CD14-positive monocyte (primary cell): ENCODE measurements around the gene TEAD4. TPM values are rescaled to one million over a fixed set of nuclear protein-coding genes. Genes with fewer than 3 reads are reported as not detected.

ENCODE experiments used
- DNase-seq, 3 donors: peaks; one replicate each; pipeline ENCODE4 v3.0.0-alpha.2; 2011 to 2022
- H2AFZ ChIP-seq: 2 replicates; pipeline ENCODE4 v1.6.0; 2012; ENCODE audit warnings: mild to moderate bottlenecking, low read depth, low read length, inconsistent platforms; ENCODE audit not compliant: insufficient read depth, poor library complexity, severe bottlenecking
- H3K27ac ChIP-seq, 2 donors: 1 replicate in 1 of 2; 2 replicates in 1 of 2; pipeline ENCODE4 v1.5.1; 2012 to 2013; ENCODE audit warnings: low read length in 2 of 2, control low read depth in 1 of 2, inconsistent platforms in 1 of 2, low read depth in 1 of 2, mild to moderate bottlenecking in 1 of 2
- H3K27me3 ChIP-seq, 2 donors: one replicate each; pipeline versions ENCODE4 v1.6.0 to v1.6.1; 2011 to 2013; ENCODE audit warnings: low read length in 2 of 2; ENCODE audit not compliant: control insufficient read depth in 2 of 2, insufficient read depth in 2 of 2
- H3K36me3 ChIP-seq, 2 donors: replicated peaks in 1 of 2; 1 replicate in 1 of 2; 2 replicates in 1 of 2; pipeline versions ENCODE4 v1.5.1 to v1.6.1; 2012 to 2013; ENCODE audit warnings: low read length in 2 of 2, control low read depth in 1 of 2, inconsistent platforms in 1 of 2, mild to moderate bottlenecking in 1 of 2; ENCODE audit not compliant: insufficient read depth in 2 of 2, control insufficient read depth in 1 of 2
- H3K4me1 ChIP-seq, 2 donors: 1 replicate in 1 of 2; 2 replicates in 1 of 2; pipeline versions ENCODE4 v1.5.1 to v1.6.1; 2012 to 2013; ENCODE audit warnings: low read length in 2 of 2, control low read depth in 1 of 2, inconsistent platforms in 1 of 2, mild to moderate bottlenecking in 1 of 2, moderate library complexity in 1 of 2; ENCODE audit not compliant: insufficient read depth in 2 of 2, control insufficient read depth in 1 of 2
- H3K4me2 ChIP-seq: replicated peaks from 2 replicates; pipeline ENCODE3; 2012; ENCODE audit warnings: low read length, moderate library complexity, mild to moderate bottlenecking; ENCODE audit not compliant: poor library complexity, severe bottlenecking; ENCODE audit errors: extremely low read depth
- H3K4me3 ChIP-seq, 3 experiments: fragments of 200-600 bp in 1 of 3; sonication (generic) in 1 of 3; replicated peaks in 1 of 3; 1 replicate in 2 of 3; 2 replicates in 1 of 3; pipeline ENCODE4 v1.5.1; 2011 to 2013; ENCODE audit warnings: low read length in 3 of 3, mild to moderate bottlenecking in 3 of 3, control low read depth in 2 of 3, low read depth in 2 of 3, inconsistent platforms in 1 of 3, moderate library complexity in 1 of 3
- H3K79me2 ChIP-seq: 2 replicates; pipeline ENCODE4 v1.6.0; 2012; ENCODE audit warnings: mild to moderate bottlenecking, control low read depth, inconsistent platforms, low read length, moderate library complexity; ENCODE audit not compliant: insufficient read depth
- H3K9ac ChIP-seq: 2 replicates; pipeline ENCODE4 v1.6.0; 2017; ENCODE audit warnings: low read length, mild to moderate bottlenecking; ENCODE audit not compliant: insufficient read depth, poor library complexity, severe bottlenecking
- H3K9me3 ChIP-seq, 2 donors: replicated peaks in 1 of 2; 1 replicate in 1 of 2; 2 replicates in 1 of 2; pipeline versions ENCODE4 v1.5.1 to v1.6.1; 2012 to 2013; ENCODE audit warnings: low read length in 2 of 2, control low read depth in 1 of 2; ENCODE audit not compliant: control insufficient read depth in 1 of 2, insufficient read depth in 1 of 2
- H4K20me1 ChIP-seq: 2 replicates; pipeline ENCODE4 v1.6.0; 2012; ENCODE audit warnings: mild to moderate bottlenecking, low read length, control low read depth, moderate library complexity; ENCODE audit not compliant: insufficient read depth
- H3K27ac Mint-ChIP-seq, 7 donors: one replicate each; pipeline ENCODE4 v1.8.0; 2020; ENCODE audit warnings: mild to moderate bottlenecking in 7 of 7, mixed read lengths in 7 of 7, moderate library complexity in 6 of 7, inconsistent platforms in 2 of 7
- H3K27me3 Mint-ChIP-seq, 3 donors: one replicate each; pipeline ENCODE4 v1.8.0; 2021 to 2022; ENCODE audit warnings: low read depth in 3 of 3, mild to moderate bottlenecking in 3 of 3, mixed read lengths in 3 of 3, moderate library complexity in 3 of 3, inconsistent platforms in 1 of 3
- H3K36me3 Mint-ChIP-seq, 2 donors: one replicate each; pipeline ENCODE4 v1.8.0; 2020; ENCODE audit warnings: mixed read lengths in 2 of 2, inconsistent platforms in 1 of 2, mild to moderate bottlenecking in 1 of 2
- H3K4me1 Mint-ChIP-seq: one replicate; pipeline ENCODE4 v1.8.0; 2020; ENCODE audit warnings: mild to moderate bottlenecking, mixed read lengths
- H3K4me3 Mint-ChIP-seq, 2 donors: one replicate each; pipeline ENCODE4 v1.8.0; 2020; ENCODE audit warnings: mild to moderate bottlenecking in 2 of 2, mixed read lengths in 2 of 2, moderate library complexity in 1 of 2
- H3K9me3 Mint-ChIP-seq, 7 donors: one replicate each; pipeline ENCODE4 v1.8.0; 2020 to 2022; ENCODE audit warnings: mixed read lengths in 7 of 7, mild to moderate bottlenecking in 6 of 7, moderate library complexity in 6 of 7, inconsistent platforms in 2 of 7
- CTCF ChIP-seq: fragments of 200-600 bp; IDR thresholded peaks from one replicate; pipeline ENCODE4 v1.8.0; 2022; ENCODE audit warnings: antibody characterized with exemption, mild to moderate bottlenecking
- WGBS: methylation state at CpG from one replicate; pipeline ENCODE4 v1.1.5; 2013; ENCODE audit warnings: missing lambda C conversion rate; ENCODE audit not compliant: insufficient coverage; 5-methylcytosine and 5-hydroxymethylcytosine counted together
- intact Hi-C, 2 donors: fragments of 100-400 bp; cut with micrococcal nuclease; formaldehyde crosslinking; loops; one replicate each; pipeline versions ENCODE4 v1.15.0 to v1.15.1; 2023
- polyA plus RNA-seq, 3 donors: library from polyadenylated mRNA; depleted of rRNA in 1 of 3; unstranded in 2 of 3; stranded (reverse) in 1 of 3; fragments of 300-500 nt in 2 of 3; fragments of >200 nt in 1 of 3; fragmentation: Illumina TruSeq in 2 of 3; gene quantifications; 1 replicate in 2 of 3; 2 replicates in 1 of 3; pipeline ENCODE4 v1.2.3, GENCODE V29; 2012 to 2021

Gene TEAD4
- polyA plus RNA-seq, 3 donors, result not detected

- Histone ChIP-seq H3K9ac (no peak overlapping the region), H3K9me3 (peaks cover 0 to 15% of the 10 kb centered on the region in 2 donors), H3K36me3 (no peaks in the 10 kb centered on the region), H2AFZ (no peak overlapping the region), H3K27me3 (peaks cover 38 to 55% of the 10 kb centered on the region in 2 donors), H3K4me3 (no peak overlapping the region), H4K20me1 (no peaks in the 10 kb centered on the region), H3K4me1 (no peaks in the 10 kb centered on the region), H3K27ac (no peak overlapping the region), H3K79me2 (no peaks in the 10 kb centered on the region), H3K4me2 (no peak overlapping the region)
- DNase-seq, result no peak
- Mint-ChIP-seq H3K9me3 (peaks cover 0 to 11% (median 1%) of the 10 kb centered on the region in 7 donors), H3K4me3 (peak overlapping the region in 1 of 2 donors; percentile 82), H3K27ac (no peak overlapping the region), H3K36me3 (peaks cover 0 to 4% of the 10 kb centered on the region in 2 donors), H3K27me3 (peaks cover 51 to 75% (median 64%) of the 10 kb centered on the region in 3 donors), H3K4me1 (peaks cover 14% of the 10 kb centered on the region)
- intact Hi-C loops, result no loop called here
- 33% methylated on average over 1 of the region's 11 CpGs for WGBS
- no peak for TF ChIP-seq CTCF
Observed at GRCh38 chr12:2957816-2958431, 1.3 kb upstream of the TEAD4 start.

- Histone ChIP-seq H3K9me3 (peaks cover 0 to 15% of the 10 kb centered on the region in 2 donors), H3K79me2 (no peaks in the 10 kb centered on the region), H3K27me3 (peaks cover 38 to 62% of the 10 kb centered on the region in 2 donors), H3K4me3 (no peak overlapping the region), H3K36me3 (no peaks in the 10 kb centered on the region), H3K9ac (no peak overlapping the region), H3K27ac (no peak overlapping the region), H4K20me1 (no peaks in the 10 kb centered on the region), H3K4me2 (peak overlapping the region; percentile 36), H2AFZ (no peak overlapping the region), H3K4me1 (no peaks in the 10 kb centered on the region)
- DNase-seq, result no peak
- H3K9me3 Mint-ChIP-seq, result peaks cover 0 to 14% (median 1%) of the 10 kb centered on the region in 7 donors
- TF ChIP-seq CTCF, result no peak
- intact Hi-C loops, result no loop called here
- H3K27ac Mint-ChIP-seq, result no peak overlapping the region
- H3K4me1 Mint-ChIP-seq, result peaks cover 14% of the 10 kb centered on the region
- under 1% methylated on average over 44 of the region's 48 CpGs for WGBS
- peaks cover 0 to 4% of the 10 kb centered on the region in 2 donors for H3K36me3 Mint-ChIP-seq
- H3K27me3 Mint-ChIP-seq, result peaks cover 51 to 82% (median 68%) of the 10 kb centered on the region in 3 donors
- H3K4me3 Mint-ChIP-seq, result peak overlapping the region in 1 of 2 donors; percentile 82
Observed at GRCh38 chr12:2958432-2959191, 585 bp upstream of the TEAD4 start.
